ENCODE data around the gene IL17F. TPM values are rescaled to one million over a fixed set of nuclear protein-coding genes. Genes with fewer than 3 reads are reported as not detected.

Gene IL17F
- total RNA-seq, 1 experiment from 2014 or later: not detected

DNA sequence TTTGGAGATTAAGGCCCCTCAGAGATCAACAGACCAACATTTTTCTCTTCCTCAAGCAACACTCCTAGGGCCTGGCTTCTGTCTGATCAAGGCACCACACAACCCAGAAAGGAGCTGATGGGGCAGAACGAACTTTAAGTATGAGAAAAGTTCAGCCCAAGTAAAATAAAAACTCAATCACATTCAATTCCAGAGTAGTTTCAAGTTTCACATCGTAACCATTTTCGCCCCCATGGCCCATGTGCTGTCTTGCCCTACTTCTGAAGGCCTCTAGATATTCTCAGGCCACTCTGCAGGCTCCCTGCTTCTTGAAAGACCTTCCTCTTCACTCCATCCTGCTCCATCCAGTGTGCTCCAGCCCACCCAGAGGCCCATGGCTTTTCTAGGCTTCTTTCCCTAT lies 53.9 kb downstream of the IL17F start:
- DNase-seq (ENCODE audit: low read depth): no peak

GRCh38 chr6:52189974-52190373 lies 54.3 kb downstream of the IL17F start:
- DNase-seq (ENCODE audit: low read depth): no peak

DNA sequence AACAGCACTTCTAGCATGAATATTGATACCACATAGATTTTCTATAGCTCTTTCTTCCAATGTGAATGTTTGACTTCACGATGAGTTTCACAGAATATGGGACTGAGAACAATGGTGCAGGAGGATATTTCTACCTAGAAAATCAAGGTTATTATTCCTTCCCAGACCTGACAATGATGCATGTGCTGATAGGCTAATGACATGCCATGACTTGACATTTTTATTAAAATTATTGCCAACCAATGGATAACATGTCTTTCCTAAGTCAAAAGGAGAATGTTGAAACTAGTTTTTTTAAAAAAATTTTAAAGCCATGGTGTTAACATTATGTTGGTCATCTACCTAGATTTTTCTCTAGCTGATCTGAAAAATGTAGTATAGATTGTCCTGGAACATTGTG lies 57.2 kb downstream of the IL17F start:
- no peak for DNase-seq (ENCODE audit: low read depth)

Other genes starting within 250 kb of the IL17F start
- gene PKHD1, start 156.9 kb downstream of the IL17F start, total RNA-seq (2014; rRNA removed; shearing (Covaris generic)): 0.02 TPM in 1 of 2 replicates, not detected in the other
- gene IL17A, start 58.1 kb downstream of the IL17F start, total RNA-seq (2014; rRNA removed; shearing (Covaris generic)): not detected in 2 replicates
- 135 and 211 TPM in 2 replicates for gene MCM3, start 40.2 kb upstream of the IL17F start, total RNA-seq (2014; rRNA removed; shearing (Covaris generic))
- gene PAQR8, start 117.7 kb upstream of the IL17F start, total RNA-seq (2014; rRNA removed; shearing (Covaris generic)): 4.9 and 9.9 TPM in 2 replicates
- 25.1 and 44.4 TPM in 2 replicates for gene EFHC1, start 175.8 kb upstream of the IL17F start, total RNA-seq (2014; rRNA removed; shearing (Covaris generic))

Data from M059J (cell line).